Measurements from ENCODE around the gene SYTL3. TPM values are rescaled to one million over a fixed set of nuclear protein-coding genes. Genes with fewer than 3 reads are reported as not detected.

The SYTL3 gene
- total RNA-seq, 1 experiment from 2014 or later, result 0.86 TPM

GRCh38 chr6:158758941-158759479, 109.2 kb downstream of the SYTL3 start:
- Histone ChIP-seq H3K36me3 (ENCODE audit: control insufficient read depth, insufficient read depth, low read length) (no peaks in the 10 kb centered on the region), H3K4me1 (peaks cover 11% of the 10 kb centered on the region; the same call in 1 of the 2 replicates), H3K9me3 (no peaks in the 10 kb centered on the region), H3K27me3 (replicated peaks; ENCODE audit: control insufficient read depth, insufficient read depth, low read length) (no peaks in the 10 kb centered on the region), H3K4me3 (ENCODE audit: low read depth, low read length) (no peak overlapping the region)
- ChIA-PET POLR2A (no interaction called here), CTCF (no interaction called here)
- H3K4me1 Mint-ChIP-seq (ENCODE audit: low read depth, unreplicated experiment), result peaks cover 16% of the 10 kb centered on the region
- BruUV-seq (replicated peaks), result no TSS peak
- no peak for DNase-seq
- intact Hi-C loops (cut with micrococcal nuclease; ENCODE audit: unreplicated experiment), result no loop called here
- TF ChIP-seq, protein P1, sequence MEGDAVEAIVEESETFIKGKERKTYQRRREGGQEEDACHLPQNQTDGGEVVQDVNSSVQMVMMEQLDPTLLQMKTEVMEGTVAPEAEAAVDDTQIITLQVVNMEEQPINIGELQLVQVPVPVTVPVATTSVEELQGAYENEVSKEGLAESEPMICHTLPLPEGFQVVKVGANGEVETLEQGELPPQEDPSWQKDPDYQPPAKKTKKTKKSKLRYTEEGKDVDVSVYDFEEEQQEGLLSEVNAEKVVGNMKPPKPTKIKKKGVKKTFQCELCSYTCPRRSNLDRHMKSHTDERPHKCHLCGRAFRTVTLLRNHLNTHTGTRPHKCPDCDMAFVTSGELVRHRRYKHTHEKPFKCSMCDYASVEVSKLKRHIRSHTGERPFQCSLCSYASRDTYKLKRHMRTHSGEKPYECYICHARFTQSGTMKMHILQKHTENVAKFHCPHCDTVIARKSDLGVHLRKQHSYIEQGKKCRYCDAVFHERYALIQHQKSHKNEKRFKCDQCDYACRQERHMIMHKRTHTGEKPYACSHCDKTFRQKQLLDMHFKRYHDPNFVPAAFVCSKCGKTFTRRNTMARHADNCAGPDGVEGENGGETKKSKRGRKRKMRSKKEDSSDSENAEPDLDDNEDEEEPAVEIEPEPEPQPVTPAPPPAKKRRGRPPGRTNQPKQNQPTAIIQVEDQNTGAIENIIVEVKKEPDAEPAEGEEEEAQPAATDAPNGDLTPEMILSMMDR (IDR thresholded peaks at IDR 0.05; ENCODE audit: insufficient read depth in 1 of 2, low read depth in 1 of 2, low read length in 1 of 2, severe bottlenecking in 1 of 2, unreplicated experiment in 1 of 2), result no peak
- peaks cover 43% of the 10 kb centered on the region for H3K36me3 Mint-ChIP-seq (ENCODE audit: insufficient read depth, unreplicated experiment)
- H3K4me3 Mint-ChIP-seq (ENCODE audit: unreplicated experiment), result no peak overlapping the region
- H3K27me3 Mint-ChIP-seq (ENCODE audit: insufficient read depth, unreplicated experiment), result no peaks in the 10 kb centered on the region
- H3K9me3 Mint-ChIP-seq (ENCODE audit: unreplicated experiment), result no peaks in the 10 kb centered on the region
- H3K27ac Mint-ChIP-seq (ENCODE audit: unreplicated experiment), result no peak overlapping the region

DNA sequence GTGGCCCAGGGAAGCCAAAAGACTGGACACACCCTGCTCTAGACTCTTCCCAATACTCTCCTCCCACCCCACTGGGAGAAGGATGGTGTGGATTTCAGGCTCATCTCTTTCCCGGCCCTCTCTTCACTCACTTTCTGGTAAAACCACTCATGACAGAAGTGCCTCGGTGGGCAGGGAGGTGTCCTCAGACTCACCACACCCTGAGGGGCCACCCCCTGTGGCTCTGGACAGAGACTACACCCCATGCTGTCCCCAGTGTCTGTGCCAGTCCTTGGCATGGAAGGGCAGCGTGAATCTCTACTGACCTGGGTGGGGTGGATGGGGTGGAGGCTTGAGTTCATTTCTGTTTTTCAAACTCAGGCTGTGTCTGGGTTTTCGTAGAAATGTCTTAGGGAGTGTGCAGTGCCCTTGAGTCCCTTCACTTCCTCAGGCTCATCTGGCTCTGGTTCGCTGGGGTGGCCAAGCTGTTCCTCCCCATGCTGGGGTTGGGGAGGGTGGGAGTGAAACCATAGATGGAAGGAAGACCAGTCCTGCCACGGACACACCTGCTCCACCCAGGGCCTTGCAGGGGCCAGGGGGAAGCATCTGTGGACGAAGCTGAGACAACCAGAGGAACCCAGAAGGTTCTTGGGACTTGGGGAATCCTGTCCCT, 110.2 kb downstream of the SYTL3 start:
- TF ChIP-seq, protein P1 (IDR thresholded peaks at IDR 0.05; ENCODE audit: insufficient read depth in 1 of 2, low read depth in 1 of 2, low read length in 1 of 2, severe bottlenecking in 1 of 2, unreplicated experiment in 1 of 2), result no peak
- no peak for DNase-seq

GRCh38 chr6:158760618-158761250, 110.9 kb downstream of the SYTL3 start:
- TF ChIP-seq, protein P1 (IDR thresholded peaks at IDR 0.05; ENCODE audit: insufficient read depth in 1 of 2, low read depth in 1 of 2, low read length in 1 of 2, severe bottlenecking in 1 of 2, unreplicated experiment in 1 of 2), result no peak
- POLR2A ChIA-PET, result no interaction called here
- no peak for DNase-seq

More for the DNA sequence above, 110.2 kb downstream of the SYTL3 start:
- Mint-ChIP-seq H3K4me1 (ENCODE audit: low read depth, unreplicated experiment) (peaks cover 19% of the 10 kb centered on the region), H3K27me3 (ENCODE audit: insufficient read depth, unreplicated experiment) (no peaks in the 10 kb centered on the region), H3K4me3 (ENCODE audit: unreplicated experiment) (no peak overlapping the region), H3K9me3 (ENCODE audit: unreplicated experiment) (no peaks in the 10 kb centered on the region), H3K27ac (ENCODE audit: unreplicated experiment) (no peak overlapping the region), H3K36me3 (ENCODE audit: insufficient read depth, unreplicated experiment) (peaks cover 53% of the 10 kb centered on the region)
- no TSS peak for BruUV-seq (replicated peaks)
- H3K4me3 ChIP-seq (ENCODE audit: low read depth, low read length), result no peak overlapping the region
- ChIA-PET POLR2A (no interaction called here), CTCF (no interaction called here)
- no peaks in the 10 kb centered on the region for H3K36me3 ChIP-seq (ENCODE audit: control insufficient read depth, insufficient read depth, low read length)
- no peaks in the 10 kb centered on the region for H3K9me3 ChIP-seq
- H3K27me3 ChIP-seq (replicated peaks; ENCODE audit: control insufficient read depth, insufficient read depth, low read length), result no peaks in the 10 kb centered on the region
- intact Hi-C loops (cut with micrococcal nuclease; ENCODE audit: unreplicated experiment), result no loop called here
- H3K4me1 ChIP-seq, result peaks cover 11% of the 10 kb centered on the region; the same call in 1 of the 2 replicates

More at GRCh38 chr6:158760618-158761250, 110.9 kb downstream of the SYTL3 start:
- peaks cover 3% of the 10 kb centered on the region; the same call in 1 of the 2 replicates for H3K36me3 ChIP-seq (ENCODE audit: control insufficient read depth, insufficient read depth, low read length)
- H3K36me3 Mint-ChIP-seq (ENCODE audit: insufficient read depth, unreplicated experiment), result peaks cover 60% of the 10 kb centered on the region
- H3K4me3 Mint-ChIP-seq (ENCODE audit: unreplicated experiment), result no peak overlapping the region
- no peaks in the 10 kb centered on the region for H3K9me3 ChIP-seq
- peak overlapping the region; percentile 59 for H3K27ac Mint-ChIP-seq (ENCODE audit: unreplicated experiment)
- peaks cover 19% of the 10 kb centered on the region for H3K4me1 Mint-ChIP-seq (ENCODE audit: low read depth, unreplicated experiment)
- intact Hi-C loops (cut with micrococcal nuclease; ENCODE audit: unreplicated experiment), result no loop called here
- no peaks in the 10 kb centered on the region for H3K9me3 Mint-ChIP-seq (ENCODE audit: unreplicated experiment)
- BruUV-seq (replicated peaks), result no TSS peak
- CTCF ChIA-PET, result no interaction called here
- H3K4me1 ChIP-seq, result peaks cover 11% of the 10 kb centered on the region; the same call in 1 of the 2 replicates
- H3K27me3 Mint-ChIP-seq (ENCODE audit: insufficient read depth, unreplicated experiment), result no peaks in the 10 kb centered on the region
- no peaks in the 10 kb centered on the region for H3K27me3 ChIP-seq (replicated peaks; ENCODE audit: control insufficient read depth, insufficient read depth, low read length)
- no peak overlapping the region for H3K4me3 ChIP-seq (ENCODE audit: low read depth, low read length)

Data from Caco-2 (cell line).